ENCODE data around the gene HUS1B.

The HUS1B gene

DNA sequence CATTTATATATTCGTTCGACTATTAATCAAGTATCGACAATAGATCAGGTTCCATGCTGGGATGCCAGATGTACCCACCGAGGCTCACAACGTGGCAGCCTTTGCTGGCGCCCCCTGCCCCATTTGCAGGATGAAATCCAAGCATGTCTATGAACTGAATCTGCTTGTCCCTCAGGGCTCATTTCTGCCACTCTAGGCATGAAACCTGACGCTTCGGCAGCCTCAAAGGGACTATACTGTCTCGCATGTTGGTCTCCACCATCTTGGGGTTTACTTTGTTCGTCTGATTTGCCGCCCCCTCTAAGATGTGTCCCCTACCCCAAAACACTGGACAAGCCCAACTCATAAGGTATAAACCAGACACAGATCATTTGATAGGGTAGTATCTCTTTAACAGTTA is 36.7 kb downstream of the HUS1B start:
- DNase-seq, result no peak

DNA sequence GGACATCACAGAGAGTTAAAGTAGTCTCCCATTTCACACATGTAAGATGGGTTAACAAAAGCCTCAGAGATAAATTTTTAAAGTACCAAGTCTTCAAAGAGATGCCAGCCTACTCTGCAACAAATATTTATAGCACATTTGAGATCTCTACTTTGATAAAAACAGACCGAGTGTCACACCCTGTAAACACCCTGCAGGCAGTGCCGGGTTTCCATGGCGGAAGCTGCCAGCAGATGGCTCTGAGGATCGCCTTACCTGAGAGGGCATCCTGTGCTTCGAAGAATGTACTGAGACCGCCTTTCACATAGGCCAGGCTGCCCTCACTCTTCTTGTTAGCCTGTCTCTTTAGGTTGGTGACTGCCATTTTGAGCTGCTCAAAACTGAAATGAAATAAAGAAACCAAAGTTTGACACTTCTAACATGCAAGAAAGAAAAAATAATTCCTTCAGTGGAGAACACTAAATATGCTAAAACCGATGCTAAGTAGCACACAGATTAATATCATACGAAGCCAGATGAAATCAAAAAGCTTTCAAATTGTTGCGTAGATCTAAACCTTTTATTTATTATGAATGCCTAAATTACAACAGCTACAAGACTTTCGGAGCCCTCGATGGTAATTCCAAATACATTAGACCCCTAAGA is 39.3 kb downstream of the HUS1B start:
- no peak for DNase-seq

DNA sequence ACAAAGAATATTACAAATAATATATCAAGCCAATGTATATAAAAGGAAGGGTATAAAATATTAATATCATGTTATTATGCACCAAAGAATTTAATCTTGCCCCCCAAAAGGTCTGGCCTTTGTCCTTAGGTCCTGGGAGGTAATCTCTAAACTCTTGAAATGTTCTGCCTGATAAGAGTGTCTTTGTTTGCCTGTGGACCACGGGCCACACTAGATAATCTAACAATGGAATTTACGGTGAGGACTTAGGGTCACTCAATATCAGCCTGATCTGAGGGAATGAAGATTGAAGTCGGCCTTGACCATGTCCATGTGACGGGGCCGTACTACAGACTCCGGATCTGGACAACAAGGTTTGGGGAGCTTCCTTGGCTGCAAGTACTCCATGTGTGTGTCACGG is 42.9 kb downstream of the HUS1B start:
- no peak for DNase-seq

DNA sequence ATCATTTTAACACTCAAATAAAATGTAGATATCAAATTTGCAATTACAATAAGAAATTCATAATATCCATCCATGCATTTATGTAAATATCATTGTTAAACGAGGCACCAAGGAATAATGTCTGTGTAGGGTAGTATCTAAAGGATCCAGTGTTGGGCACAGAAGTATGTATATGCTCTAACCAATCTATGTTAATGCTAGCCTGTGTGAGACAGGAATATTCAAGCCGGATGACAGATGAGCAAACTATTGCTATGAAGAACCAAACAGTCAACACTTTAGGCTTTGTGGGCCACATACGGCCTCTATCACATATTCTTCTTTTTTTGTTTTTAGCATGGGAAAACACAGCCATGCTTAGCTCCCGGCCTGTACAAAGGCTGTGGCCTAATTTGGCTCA is 45.0 kb downstream of the HUS1B start:
- no peak for DNase-seq

DNA sequence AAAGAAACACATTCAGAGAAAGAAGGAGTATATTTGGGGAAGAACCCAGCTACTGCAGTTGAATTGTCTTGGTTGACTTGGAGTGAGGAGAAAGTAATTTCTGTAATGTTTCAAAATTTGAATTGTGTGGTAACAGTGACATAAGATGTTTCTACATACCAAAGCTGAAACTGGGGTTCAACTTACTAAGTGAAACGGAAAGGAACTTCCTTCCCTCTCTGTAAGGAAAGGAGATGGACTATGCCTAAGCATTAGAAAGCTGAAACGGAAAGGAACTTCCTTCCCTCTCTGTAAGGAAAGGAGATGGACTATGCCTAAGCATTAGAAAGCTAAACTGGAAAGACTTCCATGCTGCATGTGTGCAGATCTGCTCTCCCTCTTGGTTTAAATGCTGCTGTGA is 46.0 kb downstream of the HUS1B start:
- DNase-seq, result no peak

DNA sequence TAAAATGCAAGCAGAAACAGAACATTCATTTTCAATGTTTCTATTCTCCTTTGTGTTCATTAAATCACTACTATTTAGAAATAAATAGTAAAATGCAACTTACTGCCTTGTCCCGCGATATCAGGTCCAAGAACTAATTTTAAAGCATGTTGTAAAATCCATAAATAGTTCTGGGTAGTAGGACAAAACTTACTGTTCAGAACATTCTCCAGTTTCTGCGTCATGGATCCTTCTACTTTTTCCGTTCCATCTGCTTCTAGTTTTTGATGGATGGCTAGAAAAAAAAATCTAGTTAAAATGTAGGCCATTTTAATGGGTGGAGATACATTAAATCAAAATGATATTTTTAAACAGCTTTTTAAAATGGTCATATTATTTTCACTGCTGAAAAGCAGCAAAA is 47.0 kb downstream of the HUS1B start:
- no peak for DNase-seq

DNA sequence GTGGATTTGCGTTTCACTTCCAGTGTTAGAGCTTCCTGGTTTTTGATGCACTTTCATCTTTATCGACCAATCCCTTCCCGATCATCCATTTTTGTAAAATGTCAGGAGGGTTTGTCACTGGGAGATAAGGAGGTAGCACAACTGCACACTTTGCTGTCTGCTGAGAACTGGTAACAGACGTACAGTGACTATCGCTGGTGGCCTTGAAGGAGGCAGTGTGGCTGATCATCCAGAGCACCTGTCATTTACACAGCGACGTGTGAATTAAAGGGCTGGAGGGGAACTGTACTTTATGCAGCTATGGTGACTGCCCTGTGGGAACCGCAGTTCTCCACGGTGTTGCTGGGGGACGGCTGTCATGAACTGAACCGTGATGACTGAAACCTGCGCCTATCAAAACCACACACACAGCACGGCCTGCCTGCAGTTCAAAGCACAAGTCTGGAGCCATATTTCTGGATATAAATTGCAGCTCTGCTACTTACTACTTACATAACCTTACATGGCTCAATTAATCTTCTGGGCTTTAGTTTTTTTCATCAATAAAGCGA is 50.0 kb downstream of the HUS1B start:
- no peak for DNase-seq
